MG63 (cell line): Measurements from ENCODE around the gene SPNS2. TPM values are rescaled to one million over a fixed set of nuclear protein-coding genes. Genes with fewer than 3 reads are reported as not detected.
A peak's percentile ranks its signal among the peaks of the same experiment; 100 is the strongest.

Experiments used
- DNase-seq: peaks from one replicate; pipeline ENCODE4 v3.0.0-alpha.2; 2020
- H3K27me3 ChIP-seq: fragments of 250-450 bp; sonication (Bioruptor Pico); 2 replicates; pipeline ENCODE4 v1.5.1; 2020; ENCODE audit warnings: mild to moderate bottlenecking, moderate library complexity
- H3K36me3 ChIP-seq: fragments of 250-450 bp; sonication (Bioruptor Pico); 2 replicates; pipeline ENCODE4 v1.5.1; 2020; ENCODE audit warnings: mild to moderate bottlenecking, moderate library complexity
- H3K4me3 ChIP-seq: fragments of 250-450 bp; sonication (Bioruptor Pico); 2 replicates; pipeline ENCODE4 v1.5.1; 2020; ENCODE audit warnings: mild to moderate bottlenecking, moderate library complexity
- H3K9me3 ChIP-seq: fragments of 250-450 bp; sonication (Bioruptor Pico); 2 replicates; pipeline ENCODE4 v1.5.1; 2020; ENCODE audit warnings: mild to moderate bottlenecking, moderate library complexity
- total RNA-seq: library from RNA; depleted of rRNA; stranded (reverse); fragments of >200 nt; shearing (Covaris generic); gene quantifications from 2 replicates; pipeline ENCODE4 v1.2.3, GENCODE V29; 2014; ENCODE audit warnings: low replicate concordance

SPNS2 gene
- total RNA-seq, 1 experiment from 2014 or later: 4.2 TPM

GRCh38 chr17:4509923-4510617, 11.4 kb downstream of the SPNS2 start:
- Histone ChIP-seq H3K36me3 (no peaks in the 10 kb centered on the region), H3K9me3 (no peaks in the 10 kb centered on the region), H3K27me3 (no peaks in the 10 kb centered on the region), H3K4me3 (no peak overlapping the region)
- DNase-seq: no peak

GRCh38 chr17:4510618-4510941, 11.9 kb downstream of the SPNS2 start:
- H3K4me3 ChIP-seq: no peak overlapping the region
- no peaks in the 10 kb centered on the region for H3K36me3 ChIP-seq
- no peak for DNase-seq
- H3K27me3 ChIP-seq: no peaks in the 10 kb centered on the region
- no peaks in the 10 kb centered on the region for H3K9me3 ChIP-seq

GRCh38 chr17:4511199-4511932, 12.7 kb downstream of the SPNS2 start:
- no peaks in the 10 kb centered on the region for H3K9me3 ChIP-seq
- no peaks in the 10 kb centered on the region for H3K36me3 ChIP-seq
- DNase-seq: no peak
- no peaks in the 10 kb centered on the region for H3K27me3 ChIP-seq
- H3K4me3 ChIP-seq: no peak overlapping the region

GRCh38 chr17:4512156-4513112, 13.8 kb downstream of the SPNS2 start:
- H3K27me3 ChIP-seq: no peaks in the 10 kb centered on the region
- DNase-seq: no peak
- H3K36me3 ChIP-seq: no peaks in the 10 kb centered on the region
- H3K9me3 ChIP-seq: no peaks in the 10 kb centered on the region
- H3K4me3 ChIP-seq: no peak overlapping the region

GRCh38 chr17:4513113-4514032, 14.7 kb downstream of the SPNS2 start:
- H3K36me3 ChIP-seq: no peaks in the 10 kb centered on the region
- H3K4me3 ChIP-seq: no peak overlapping the region
- no peaks in the 10 kb centered on the region for H3K27me3 ChIP-seq
- H3K9me3 ChIP-seq: no peaks in the 10 kb centered on the region
- DNase-seq: no peak

DNA sequence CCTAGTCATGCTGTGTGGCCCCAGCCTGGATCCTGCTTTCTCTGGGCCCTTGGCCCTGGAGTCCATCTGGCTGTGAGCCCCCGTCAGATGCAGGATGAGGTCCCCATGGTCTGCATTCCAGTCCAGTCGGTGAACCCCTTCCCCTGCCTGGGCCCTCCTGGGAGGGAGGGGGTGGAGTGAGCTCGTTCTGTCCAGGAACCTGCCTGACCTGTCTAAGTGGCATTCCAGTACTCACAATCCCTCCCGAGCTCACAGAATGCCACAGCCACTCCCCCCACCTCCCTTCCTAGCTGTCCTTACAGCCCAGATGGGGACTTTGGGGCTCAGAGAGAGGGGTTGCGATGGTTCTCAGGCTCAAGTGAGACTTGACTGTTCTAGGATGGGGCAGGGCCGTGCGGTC, 15.5 kb downstream of the SPNS2 start:
- DNase-seq: no peak
- Histone ChIP-seq H3K4me3 (no peak overlapping the region), H3K36me3 (no peaks in the 10 kb centered on the region)

GRCh38 chr17:4514779-4515178, 16.1 kb downstream of the SPNS2 start:
- Histone ChIP-seq H3K9me3 (no peaks in the 10 kb centered on the region), H3K27me3 (no peaks in the 10 kb centered on the region), H3K36me3 (no peaks in the 10 kb centered on the region), H3K4me3 (no peak overlapping the region)
- no peak for DNase-seq

More for the DNA sequence above, 15.5 kb downstream of the SPNS2 start:
- Histone ChIP-seq H3K27me3 (no peaks in the 10 kb centered on the region), H3K9me3 (no peaks in the 10 kb centered on the region)

- no peak for DNase-seq
- H3K4me3 ChIP-seq: no peak overlapping the region
- no peaks in the 10 kb centered on the region for H3K9me3 ChIP-seq
- H3K36me3 ChIP-seq: no peaks in the 10 kb centered on the region
- no peaks in the 10 kb centered on the region for H3K27me3 ChIP-seq
These were observed 16.8 kb downstream of the SPNS2 start for GRCh38 chr17:4515501-4515900.

DNA sequence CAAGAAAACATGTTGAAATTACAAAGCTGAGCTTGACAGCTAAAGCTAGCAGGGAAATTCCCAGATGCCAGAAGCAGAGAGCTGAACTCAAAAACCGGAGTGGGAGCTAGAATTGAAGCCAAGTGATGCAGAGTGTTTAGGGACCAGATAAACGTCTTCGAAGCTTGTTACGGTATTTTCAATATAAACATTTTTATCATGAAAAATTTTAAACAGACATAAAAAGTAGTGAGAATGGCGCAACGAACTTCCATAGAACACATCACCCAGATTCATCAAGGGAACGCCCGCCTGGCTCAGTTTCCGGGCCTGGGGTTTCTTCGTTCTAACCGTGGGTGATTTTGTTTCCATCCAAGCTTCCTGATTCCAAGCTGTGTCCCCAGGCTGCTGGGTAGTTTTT, 18.1 kb downstream of the SPNS2 start:
- Histone ChIP-seq H3K9me3 (no peaks in the 10 kb centered on the region), H3K27me3 (no peaks in the 10 kb centered on the region), H3K36me3 (no peaks in the 10 kb centered on the region), H3K4me3 (no peak overlapping the region)
- DNase-seq: no peak

- Histone ChIP-seq H3K27me3 (no peaks in the 10 kb centered on the region), H3K9me3 (no peaks in the 10 kb centered on the region), H3K4me3 (no peak overlapping the region), H3K36me3 (no peaks in the 10 kb centered on the region)
- no peak for DNase-seq
These were observed 20.2 kb downstream of the SPNS2 start for GRCh38 chr17:4518901-4519300.

GRCh38 chr17:4519361-4519788, 20.7 kb downstream of the SPNS2 start:
- Histone ChIP-seq H3K27me3 (no peaks in the 10 kb centered on the region), H3K36me3 (no peaks in the 10 kb centered on the region), H3K9me3 (no peaks in the 10 kb centered on the region), H3K4me3 (no peak overlapping the region)
- no peak for DNase-seq

GRCh38 chr17:4520060-4520893, 21.6 kb downstream of the SPNS2 start:
- Histone ChIP-seq H3K36me3 (no peaks in the 10 kb centered on the region), H3K27me3 (no peaks in the 10 kb centered on the region), H3K4me3 (no peak overlapping the region), H3K9me3 (no peaks in the 10 kb centered on the region)
- DNase-seq: peak; percentile 77

GRCh38 chr17:4520894-4521600, 22.4 kb downstream of the SPNS2 start:
- DNase-seq: peak; percentile 80
- no peaks in the 10 kb centered on the region for H3K9me3 ChIP-seq
- H3K36me3 ChIP-seq: no peaks in the 10 kb centered on the region
- no peak overlapping the region for H3K4me3 ChIP-seq
- H3K27me3 ChIP-seq: no peaks in the 10 kb centered on the region

GRCh38 chr17:4522661-4523060, 24.0 kb downstream of the SPNS2 start:
- DNase-seq: no peak
- H3K9me3 ChIP-seq: no peaks in the 10 kb centered on the region
- no peaks in the 10 kb centered on the region for H3K36me3 ChIP-seq
- H3K4me3 ChIP-seq: no peak overlapping the region
- no peaks in the 10 kb centered on the region for H3K27me3 ChIP-seq

- DNase-seq: no peak
- Histone ChIP-seq H3K36me3 (no peaks in the 10 kb centered on the region), H3K9me3 (no peaks in the 10 kb centered on the region), H3K4me3 (no peak overlapping the region), H3K27me3 (no peaks in the 10 kb centered on the region)
These were observed 25.3 kb downstream of the SPNS2 start for GRCh38 chr17:4523946-4524345.
